ENCODE measurements around the gene RNF20. TPM values are rescaled to one million over a fixed set of nuclear protein-coding genes. Genes with fewer than 3 reads are reported as not detected.

The RNF20 gene
- total RNA-seq, 4 donors from 2014 or later = 9.0 to 21.0 (median 13.9) TPM

GRCh38 chr9:101594796-101595195 lies 61.1 kb downstream of the RNF20 start, which contains the start of gene PPP3R2:
Gene PPP3R2 (minus strand): TSS chr9:101594969. CDS start chr9:101594921, 48 bp downstream.
- Histone ChIP-seq H3K9me3 (no peaks in the 10 kb centered on the region), H3K4me3 (no peak within 1 kb of the TSS), H3K4me1 (no peaks in the 10 kb centered on the region), H3K27me3 (no peaks in the 10 kb centered on the region), H3K36me3 (no peaks in the 10 kb centered on the region), H3K27ac (no peak within 1 kb of the TSS)
- in situ Hi-C loops (cut with MboI; ENCODE audit: low pct_ligation_motif_present in 1 of 4, low pct_unique_long_range_greater_than_20kb in 1 of 4, low sequenced_read_pairs in 3 of 4) = no loop called here
- no peak for DNase-seq
- intact Hi-C loops (cut with DNase I; ENCODE audit: low total_unique reads) = no loop called here
- WGBS, 2 donors (ENCODE audit: low coverage in 1 of 2) = 92% methylated on average over 19 of the region's 19 CpGs; no CpG with 5 or more reads in 1 of the 2 donors
- TF ChIP-seq POLR2AphosphoS5 (IDR thresholded peaks at IDR 0.05) = no peak
- no peak for TF ChIP-seq EP300 (IDR thresholded peaks at IDR 0.05; ENCODE audit: low read depth)
- TF ChIP-seq CTCF (IDR thresholded peaks at IDR 0.05) = no peak
- TF ChIP-seq POLR2A (IDR thresholded peaks at IDR 0.05) = no peak

- DNase-seq = no peak
- Histone ChIP-seq H3K27ac (no peak overlapping the region), H3K27me3 (no peaks in the 10 kb centered on the region), H3K4me1 (peaks cover 0 to 23% (median 4%) of the 10 kb centered on the region in 4 donors), H3K9me3 (no peaks in the 10 kb centered on the region), H3K4me3 (peak overlapping the region in 1 of 4 donors; percentile 15), H3K36me3 (no peaks in the 10 kb centered on the region)
- whole genome bisulfite sequencing, 2 donors (ENCODE audit: low coverage in 1 of 2) = 21 to 26% methylated on average over 8 to 11 of the region's 11 CpGs
- TF ChIP-seq POLR2A (IDR thresholded peaks at IDR 0.05) = no peak
- TF ChIP-seq CTCF (IDR thresholded peaks at IDR 0.05) = peak; percentile 53 to 67 (median 65)
- intact Hi-C loops (cut with DNase I; ENCODE audit: low total_unique reads) = loop anchor here (5.0 kb wide), 1 partner anchor 415 kb away; no protein-coding TSS in a partner anchor
- in situ Hi-C loops (cut with MboI; ENCODE audit: low pct_ligation_motif_present in 1 of 4, low pct_unique_long_range_greater_than_20kb in 1 of 4, low sequenced_read_pairs in 3 of 4) = loop anchor here in 2 of 4 donors (25.0 kb wide), 1 partner anchor 110 kb away; no protein-coding TSS in a partner anchor
Measured at GRCh38 chr9:101601904-101602765, 68.5 kb downstream of the RNF20 start.

- WGBS, 2 donors (ENCODE audit: low coverage in 1 of 2) = 43 to 45% methylated on average over 1 to 2 of the region's 2 CpGs
- no peak for DNase-seq
- in situ Hi-C loops (cut with MboI; ENCODE audit: low pct_ligation_motif_present in 1 of 4, low pct_unique_long_range_greater_than_20kb in 1 of 4, low sequenced_read_pairs in 3 of 4) (loop anchor here in 2 of 4 donors (25.0 kb wide), 1 partner anchor 108 kb away; no protein-coding TSS in a partner anchor), intact Hi-C loops (cut with DNase I; ENCODE audit: low total_unique reads) (loop anchor here (5.0 kb wide), 1 partner anchor 413 kb away; no protein-coding TSS in a partner anchor)
- no peak for TF ChIP-seq CTCF (IDR thresholded peaks at IDR 0.05)
- H3K27ac ChIP-seq = peak overlapping the region in 1 of 4 donors; percentile 13
- H3K4me1 ChIP-seq = peaks cover 0 to 23% (median 4%) of the 10 kb centered on the region in 4 donors
- H3K4me3 ChIP-seq = no peak overlapping the region
- H3K36me3 ChIP-seq = no peaks in the 10 kb centered on the region
- H3K9me3 ChIP-seq = no peaks in the 10 kb centered on the region
- no peaks in the 10 kb centered on the region for H3K27me3 ChIP-seq
Measured at GRCh38 chr9:101604296-101604695, 70.6 kb downstream of the RNF20 start.

GRCh38 chr9:101605547-101605946 lies 71.9 kb downstream of the RNF20 start:
- Histone ChIP-seq H3K4me1 (peaks cover 0 to 23% (median 4%) of the 10 kb centered on the region in 4 donors), H3K36me3 (no peaks in the 10 kb centered on the region), H3K27ac (no peak overlapping the region), H3K4me3 (no peak overlapping the region), H3K9me3 (no peaks in the 10 kb centered on the region), H3K27me3 (no peaks in the 10 kb centered on the region)
- TF ChIP-seq POLR2A (IDR thresholded peaks at IDR 0.05) = no peak
- TF ChIP-seq POLR2AphosphoS5 (IDR thresholded peaks at IDR 0.05) = no peak
- TF ChIP-seq CTCF (IDR thresholded peaks at IDR 0.05) = no peak
- TF ChIP-seq EP300 (IDR thresholded peaks at IDR 0.05; ENCODE audit: low read depth) = no peak
- in situ Hi-C loops (cut with MboI; ENCODE audit: low pct_ligation_motif_present in 1 of 4, low pct_unique_long_range_greater_than_20kb in 1 of 4, low sequenced_read_pairs in 3 of 4) (loop anchor here in 2 of 4 donors (25.0 kb wide), 1 partner anchor 107 kb away; no protein-coding TSS in a partner anchor), intact Hi-C loops (cut with DNase I; ENCODE audit: low total_unique reads) (no loop called here)
- WGBS, 2 donors (ENCODE audit: low coverage in 1 of 2) = 60 to 63% methylated on average over 3 of the region's 3 CpGs
- no peak for DNase-seq
